Measurements from ENCODE around the gene SMG1. TPM values are rescaled to one million over a fixed set of nuclear protein-coding genes. Genes with fewer than 3 reads are reported as not detected.

The SMG1 gene
- total and polyA plus RNA-seq, 10 of the 15 experiments (the other 5 are each of a cell fraction or from before 2014, with no cell fraction given): 3.9 to 66.7 (median 37.0) TPM

DNA sequence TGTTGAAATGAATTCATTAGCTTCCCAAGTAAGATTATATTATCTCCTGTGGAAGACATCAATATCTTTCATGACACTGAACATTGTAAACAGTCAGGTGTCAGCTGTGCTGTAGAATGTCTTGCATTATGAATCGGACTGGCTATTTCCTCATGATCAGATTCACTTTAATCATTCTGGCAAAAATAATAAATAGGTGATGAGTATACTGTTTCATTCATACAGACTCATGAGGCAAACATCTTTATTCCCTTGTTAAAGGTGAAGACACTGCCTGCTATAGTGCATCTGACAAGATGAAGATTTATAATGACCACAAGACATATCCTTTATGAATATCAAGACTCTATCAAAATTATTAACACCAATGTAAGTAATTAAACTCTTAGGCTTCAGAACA is 73.6 kb downstream of the SMG1 start (continued):
- TF ChIP-seq, protein P1, sequence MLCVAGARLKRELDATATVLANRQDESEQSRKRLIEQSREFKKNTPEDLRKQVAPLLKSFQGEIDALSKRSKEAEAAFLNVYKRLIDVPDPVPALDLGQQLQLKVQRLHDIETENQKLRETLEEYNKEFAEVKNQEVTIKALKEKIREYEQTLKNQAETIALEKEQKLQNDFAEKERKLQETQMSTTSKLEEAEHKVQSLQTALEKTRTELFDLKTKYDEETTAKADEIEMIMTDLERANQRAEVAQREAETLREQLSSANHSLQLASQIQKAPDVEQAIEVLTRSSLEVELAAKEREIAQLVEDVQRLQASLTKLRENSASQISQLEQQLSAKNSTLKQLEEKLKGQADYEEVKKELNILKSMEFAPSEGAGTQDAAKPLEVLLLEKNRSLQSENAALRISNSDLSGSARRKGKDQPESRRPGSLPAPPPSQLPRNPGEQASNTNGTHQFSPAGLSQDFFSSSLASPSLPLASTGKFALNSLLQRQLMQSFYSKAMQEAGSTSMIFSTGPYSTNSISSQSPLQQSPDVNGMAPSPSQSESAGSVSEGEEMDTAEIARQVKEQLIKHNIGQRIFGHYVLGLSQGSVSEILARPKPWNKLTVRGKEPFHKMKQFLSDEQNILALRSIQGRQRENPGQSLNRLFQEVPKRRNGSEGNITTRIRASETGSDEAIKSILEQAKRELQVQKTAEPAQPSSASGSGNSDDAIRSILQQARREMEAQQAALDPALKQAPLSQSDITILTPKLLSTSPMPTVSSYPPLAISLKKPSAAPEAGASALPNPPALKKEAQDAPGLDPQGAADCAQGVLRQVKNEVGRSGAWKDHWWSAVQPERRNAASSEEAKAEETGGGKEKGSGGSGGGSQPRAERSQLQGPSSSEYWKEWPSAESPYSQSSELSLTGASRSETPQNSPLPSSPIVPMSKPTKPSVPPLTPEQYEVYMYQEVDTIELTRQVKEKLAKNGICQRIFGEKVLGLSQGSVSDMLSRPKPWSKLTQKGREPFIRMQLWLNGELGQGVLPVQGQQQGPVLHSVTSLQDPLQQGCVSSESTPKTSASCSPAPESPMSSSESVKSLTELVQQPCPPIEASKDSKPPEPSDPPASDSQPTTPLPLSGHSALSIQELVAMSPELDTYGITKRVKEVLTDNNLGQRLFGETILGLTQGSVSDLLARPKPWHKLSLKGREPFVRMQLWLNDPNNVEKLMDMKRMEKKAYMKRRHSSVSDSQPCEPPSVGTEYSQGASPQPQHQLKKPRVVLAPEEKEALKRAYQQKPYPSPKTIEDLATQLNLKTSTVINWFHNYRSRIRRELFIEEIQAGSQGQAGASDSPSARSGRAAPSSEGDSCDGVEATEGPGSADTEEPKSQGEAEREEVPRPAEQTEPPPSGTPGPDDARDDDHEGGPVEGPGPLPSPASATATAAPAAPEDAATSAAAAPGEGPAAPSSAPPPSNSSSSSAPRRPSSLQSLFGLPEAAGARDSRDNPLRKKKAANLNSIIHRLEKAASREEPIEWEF (IDR thresholded peaks at IDR 0.05; ENCODE audit: insufficient replicate concordance, low read depth, low read length): no peak
- TF ChIP-seq, protein P2, sequence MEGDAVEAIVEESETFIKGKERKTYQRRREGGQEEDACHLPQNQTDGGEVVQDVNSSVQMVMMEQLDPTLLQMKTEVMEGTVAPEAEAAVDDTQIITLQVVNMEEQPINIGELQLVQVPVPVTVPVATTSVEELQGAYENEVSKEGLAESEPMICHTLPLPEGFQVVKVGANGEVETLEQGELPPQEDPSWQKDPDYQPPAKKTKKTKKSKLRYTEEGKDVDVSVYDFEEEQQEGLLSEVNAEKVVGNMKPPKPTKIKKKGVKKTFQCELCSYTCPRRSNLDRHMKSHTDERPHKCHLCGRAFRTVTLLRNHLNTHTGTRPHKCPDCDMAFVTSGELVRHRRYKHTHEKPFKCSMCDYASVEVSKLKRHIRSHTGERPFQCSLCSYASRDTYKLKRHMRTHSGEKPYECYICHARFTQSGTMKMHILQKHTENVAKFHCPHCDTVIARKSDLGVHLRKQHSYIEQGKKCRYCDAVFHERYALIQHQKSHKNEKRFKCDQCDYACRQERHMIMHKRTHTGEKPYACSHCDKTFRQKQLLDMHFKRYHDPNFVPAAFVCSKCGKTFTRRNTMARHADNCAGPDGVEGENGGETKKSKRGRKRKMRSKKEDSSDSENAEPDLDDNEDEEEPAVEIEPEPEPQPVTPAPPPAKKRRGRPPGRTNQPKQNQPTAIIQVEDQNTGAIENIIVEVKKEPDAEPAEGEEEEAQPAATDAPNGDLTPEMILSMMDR (IDR thresholded peaks at IDR 0.05 in 2 of 3, conservative IDR thresholded peaks at IDR 0.05 in 1 of 3; ENCODE audit: control insufficient read depth in 2 of 3, extremely low read depth in 1 of 3, insufficient read depth in 1 of 3, low read depth in 3 of 3, low read length in 3 of 3): no peak
- no peak for TF ChIP-seq RCOR1 (conservative IDR thresholded peaks at IDR 0.05; ENCODE audit: low read depth, low read length)
- TF ChIP-seq, protein P3, sequence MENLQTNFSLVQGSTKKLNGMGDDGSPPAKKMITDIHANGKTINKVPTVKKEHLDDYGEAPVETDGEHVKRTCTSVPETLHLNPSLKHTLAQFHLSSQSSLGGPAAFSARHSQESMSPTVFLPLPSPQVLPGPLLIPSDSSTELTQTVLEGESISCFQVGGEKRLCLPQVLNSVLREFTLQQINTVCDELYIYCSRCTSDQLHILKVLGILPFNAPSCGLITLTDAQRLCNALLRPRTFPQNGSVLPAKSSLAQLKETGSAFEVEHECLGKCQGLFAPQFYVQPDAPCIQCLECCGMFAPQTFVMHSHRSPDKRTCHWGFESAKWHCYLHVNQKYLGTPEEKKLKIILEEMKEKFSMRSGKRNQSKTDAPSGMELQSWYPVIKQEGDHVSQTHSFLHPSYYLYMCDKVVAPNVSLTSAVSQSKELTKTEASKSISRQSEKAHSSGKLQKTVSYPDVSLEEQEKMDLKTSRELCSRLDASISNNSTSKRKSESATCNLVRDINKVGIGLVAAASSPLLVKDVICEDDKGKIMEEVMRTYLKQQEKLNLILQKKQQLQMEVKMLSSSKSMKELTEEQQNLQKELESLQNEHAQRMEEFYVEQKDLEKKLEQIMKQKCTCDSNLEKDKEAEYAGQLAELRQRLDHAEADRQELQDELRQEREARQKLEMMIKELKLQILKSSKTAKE (IDR thresholded peaks at IDR 0.05; ENCODE audit: low read depth, poor library complexity, severe bottlenecking): no peak

All from GM12878 (cell line).